OCI-LY3 (cell line): Measurements from ENCODE around the gene CCDC83.

Experiments
- EZH2phosphoT487 ChIP-seq: fragments of 200-600 bp; shearing (Covaris generic); IDR thresholded peaks from 2 replicates; pipeline ENCODE4 v1.6.1; 2018; ENCODE audit warnings: antibody characterized with exemption, mixed run types, low read depth
- TF ChIP-seq, protein P1 (sequence below): fragments of 200-600, 300-600 bp; sonication (generic); IDR thresholded peaks from 2 replicates; pipeline ENCODE4 v1.5.1; 2014; ENCODE audit warnings: antibody characterized with exemption, low read length, low read depth

DNA sequence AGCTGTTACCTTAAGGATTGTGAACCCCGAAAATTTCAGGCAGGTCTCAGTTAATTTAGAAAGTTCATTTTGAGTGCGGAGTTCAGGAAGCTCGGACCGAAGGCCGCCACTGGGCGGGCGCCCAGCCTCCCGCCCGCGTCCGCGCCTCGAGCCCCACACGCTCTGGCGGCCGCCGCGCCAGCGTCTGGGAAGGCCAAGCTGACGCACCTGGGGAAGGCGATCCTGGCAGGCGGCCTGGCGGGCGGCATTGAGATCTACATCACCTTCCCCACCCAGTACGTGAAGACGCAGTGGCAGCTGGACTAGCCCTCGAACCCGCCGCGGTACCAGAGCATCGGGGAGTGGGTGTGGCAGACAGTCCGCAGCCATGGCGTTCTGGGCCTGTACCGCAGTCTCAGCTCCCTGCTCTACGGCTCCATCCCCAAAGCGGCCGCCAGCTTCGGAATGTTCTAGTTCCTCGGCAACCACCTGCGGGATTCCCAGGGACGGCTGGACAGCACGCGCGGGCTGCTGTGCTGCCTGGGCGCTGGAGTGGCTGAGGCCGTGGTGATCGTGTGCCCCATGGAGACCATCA lies 79.5 kb downstream of the CCDC83 start:
- TF ChIP-seq, protein P1, sequence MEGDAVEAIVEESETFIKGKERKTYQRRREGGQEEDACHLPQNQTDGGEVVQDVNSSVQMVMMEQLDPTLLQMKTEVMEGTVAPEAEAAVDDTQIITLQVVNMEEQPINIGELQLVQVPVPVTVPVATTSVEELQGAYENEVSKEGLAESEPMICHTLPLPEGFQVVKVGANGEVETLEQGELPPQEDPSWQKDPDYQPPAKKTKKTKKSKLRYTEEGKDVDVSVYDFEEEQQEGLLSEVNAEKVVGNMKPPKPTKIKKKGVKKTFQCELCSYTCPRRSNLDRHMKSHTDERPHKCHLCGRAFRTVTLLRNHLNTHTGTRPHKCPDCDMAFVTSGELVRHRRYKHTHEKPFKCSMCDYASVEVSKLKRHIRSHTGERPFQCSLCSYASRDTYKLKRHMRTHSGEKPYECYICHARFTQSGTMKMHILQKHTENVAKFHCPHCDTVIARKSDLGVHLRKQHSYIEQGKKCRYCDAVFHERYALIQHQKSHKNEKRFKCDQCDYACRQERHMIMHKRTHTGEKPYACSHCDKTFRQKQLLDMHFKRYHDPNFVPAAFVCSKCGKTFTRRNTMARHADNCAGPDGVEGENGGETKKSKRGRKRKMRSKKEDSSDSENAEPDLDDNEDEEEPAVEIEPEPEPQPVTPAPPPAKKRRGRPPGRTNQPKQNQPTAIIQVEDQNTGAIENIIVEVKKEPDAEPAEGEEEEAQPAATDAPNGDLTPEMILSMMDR, result no peak
- no peak for TF ChIP-seq EZH2phosphoT487
